Gastroesophageal sphincter (tissue), 4 donors: ENCODE measurements around the gene ATP13A2. TPM values are rescaled to one million over a fixed set of nuclear protein-coding genes. Genes with fewer than 3 reads are reported as not detected.

ENCODE experiments used
- ATAC-seq: fragments of 150-250 bp; one replicate; pipeline ENCODE4 v1.9.1; 2016; ENCODE audit warnings: mild to moderate bottlenecking, moderate library complexity
- H3K27ac ChIP-seq, 4 donors: fragments of 200-600 bp; sonication (generic) in 3 of 4; 1 replicate in 3 of 4; 2 replicates in 1 of 4; pipeline ENCODE4 v1.5.1; 2016 to 2019
- H3K27me3 ChIP-seq: fragments of 200-600 bp; sonication (generic); one replicate; pipeline ENCODE4 v1.5.1; 2019
- H3K36me3 ChIP-seq, 2 donors: fragments of 200-600 bp; sonication (generic); one replicate each; pipeline ENCODE4 v1.5.1; 2019; ENCODE audit warnings: control low read depth in 1 of 2
- H3K4me1 ChIP-seq, 3 donors: fragments of 200-600 bp; sonication (generic); 1 replicate in 2 of 3; 2 replicates in 1 of 3; pipeline ENCODE4 v1.5.1; 2016 to 2019; ENCODE audit warnings: control low read depth in 2 of 3
- H3K4me3 ChIP-seq, 2 donors: fragments of 200-600 bp; sonication (generic); one replicate each; pipeline ENCODE4 v1.5.1; 2019; ENCODE audit warnings: mild to moderate bottlenecking in 1 of 2, moderate library complexity in 1 of 2
- H3K9me3 ChIP-seq, 3 donors: fragments of 200-600 bp; sonication (generic); one replicate each; pipeline ENCODE4 v1.5.1; 2017 to 2019; ENCODE audit warnings: control low read depth in 2 of 3
- CTCF ChIP-seq, 4 experiments: fragments of 200-600 bp in 2 of 4; fragments of 450-650 bp in 2 of 4; sonication (generic) in 1 of 4; IDR thresholded peaks; one replicate each; pipeline ENCODE4 v1.5.1; 2017 to 2019; ENCODE audit warnings: antibody characterized with exemption in 4 of 4, mild to moderate bottlenecking in 2 of 4, moderate library complexity in 2 of 4
- EP300 ChIP-seq: sonication (generic); formaldehyde crosslinking; IDR thresholded peaks from one replicate; pipeline ENCODE4 v1.6.1; 2017; ENCODE audit warnings: antibody characterized with exemption, mild to moderate bottlenecking
- POLR2A ChIP-seq, 2 donors: fragments of 450-650 bp; IDR thresholded peaks; one replicate each; pipeline ENCODE4 v1.6.1; 2017; ENCODE audit warnings: antibody characterized with exemption in 2 of 2, mild to moderate bottlenecking in 2 of 2, moderate library complexity in 1 of 2
- POLR2AphosphoS5 ChIP-seq: sonication (generic); formaldehyde crosslinking; IDR thresholded peaks from one replicate; pipeline ENCODE4 v1.6.1; 2017; ENCODE audit warnings: antibody characterized with exemption
- WGBS, 2 donors: methylation state at CpG; one replicate each; pipeline ENCODE4 v1.1.5; 2018; ENCODE audit warnings: low coverage in 1 of 2; 5-methylcytosine and 5-hydroxymethylcytosine counted together
- total RNA-seq, 4 donors: library from RNA; depleted of rRNA; stranded (reverse); fragments of >200 nt; gene quantifications; one replicate each; pipeline ENCODE4 v1.1.0, GENCODE V29; 2016

The ATP13A2 gene
- total RNA-seq, 4 donors from 2014 or later, result 19.1 to 29.2 (median 20.1) TPM

- Histone ChIP-seq H3K36me3 (peaks cover 0 to 52% of the 10 kb centered on the region in 2 donors), H3K27ac (no peak overlapping the region), H3K9me3 (no peaks in the 10 kb centered on the region), H3K4me3 (no peak overlapping the region), H3K4me1 (peaks cover 0 to 28% (median 7%) of the 10 kb centered on the region in 3 donors), H3K27me3 (no peaks in the 10 kb centered on the region)
- WGBS, 2 donors, result no CpG with 5 or more reads among the region's 28 CpGs
- TF ChIP-seq CTCF (IDR thresholded peaks at IDR 0.05) (no peak), POLR2A (IDR thresholded peaks at IDR 0.05) (no peak), EP300 (no peak)
- no peak for ATAC-seq
These were observed 41.4 kb downstream of the ATP13A2 start for GRCh38 chr1:16970132-16970910.

- no peaks in the 10 kb centered on the region for H3K9me3 ChIP-seq
- peaks cover 0 to 24% (median 7%) of the 10 kb centered on the region in 3 donors for H3K4me1 ChIP-seq
- H3K4me3 ChIP-seq, result no peak overlapping the region
- H3K27me3 ChIP-seq, result no peaks in the 10 kb centered on the region
- 92% methylated on average over 11 of the region's 12 CpGs; no CpG with 5 or more reads in 1 of the 2 donors for WGBS, 2 donors
- no peak overlapping the region for H3K27ac ChIP-seq
- TF ChIP-seq POLR2AphosphoS5 (no peak), EP300 (no peak), CTCF (IDR thresholded peaks at IDR 0.05) (no peak), POLR2A (IDR thresholded peaks at IDR 0.05) (no peak)
- H3K36me3 ChIP-seq, result peaks cover 0 to 57% of the 10 kb centered on the region in 2 donors
- no peak for ATAC-seq
These were observed 42.1 kb downstream of the ATP13A2 start for GRCh38 chr1:16969651-16970050.

- Histone ChIP-seq H3K9me3 (no peaks in the 10 kb centered on the region), H3K4me1 (peaks cover 0 to 24% (median 7%) of the 10 kb centered on the region in 3 donors), H3K27me3 (no peaks in the 10 kb centered on the region), H3K36me3 (peaks cover 0 to 57% of the 10 kb centered on the region in 2 donors), H3K27ac (no peak overlapping the region), H3K4me3 (no peak overlapping the region)
- no peak for ATAC-seq
- 78 to 80% methylated on average over 1 to 9 of the region's 14 CpGs for WGBS, 2 donors
- TF ChIP-seq CTCF (IDR thresholded peaks at IDR 0.05), result no peak
- no peak for TF ChIP-seq POLR2AphosphoS5
- TF ChIP-seq POLR2A (IDR thresholded peaks at IDR 0.05), result no peak
- TF ChIP-seq EP300, result no peak
These were observed 42.6 kb downstream of the ATP13A2 start for GRCh38 chr1:16969057-16969611.

- no peaks in the 10 kb centered on the region for H3K27me3 ChIP-seq
- H3K27ac ChIP-seq, result no peak overlapping the region
- peaks cover 0 to 28% (median 7%) of the 10 kb centered on the region in 3 donors for H3K4me1 ChIP-seq
- no peaks in the 10 kb centered on the region for H3K9me3 ChIP-seq
- ATAC-seq, result no peak
- 100% methylated on average over 1 of the region's 3 CpGs for WGBS, 2 donors
- no peak for TF ChIP-seq EP300
- TF ChIP-seq POLR2A (IDR thresholded peaks at IDR 0.05), result no peak
- no peak for TF ChIP-seq CTCF (IDR thresholded peaks at IDR 0.05)
- TF ChIP-seq POLR2AphosphoS5, result no peak
- H3K4me3 ChIP-seq, result no peak overlapping the region
- peaks cover 0 to 57% of the 10 kb centered on the region in 2 donors for H3K36me3 ChIP-seq
These were observed 43.4 kb downstream of the ATP13A2 start for GRCh38 chr1:16968372-16968771.
